D721Med (cell line): ENCODE measurements around the gene SEMA3C.

ENCODE experiments used
- DNase-seq: peaks from one replicate; pipeline ENCODE4 v3.0.0; 2011; ENCODE audit warnings: low spot score; ENCODE audit not compliant: insufficient read length
- FAIRE-seq: peaks from 2 replicates; lab custom pipeline; 2011; peaks lifted over from hg19 to GRCh38; lab: Jason Lieb, UNC
- CTCF ChIP-seq: IDR thresholded peaks from 2 replicates; pipeline ENCODE4 v1.5.1; 2012; ENCODE audit warnings: mild to moderate bottlenecking, control low read depth; ENCODE audit not compliant: insufficient read depth; ENCODE audit errors: missing control alignments

The SEMA3C gene

GRCh38 chr7:80890426-80891258 is 28.2 kb downstream of the SEMA3C start:
- FAIRE-seq (peak; percentile 32), DNase-seq (no peak)
- TF ChIP-seq CTCF = no peak

GRCh38 chr7:80889525-80889924 is 29.3 kb downstream of the SEMA3C start:
- FAIRE-seq (no peak), DNase-seq (no peak)
- no peak for TF ChIP-seq CTCF

- TF ChIP-seq CTCF = no peak
- FAIRE-seq (no peak), DNase-seq (no peak)
Observed at GRCh38 chr7:80885757-80886156, 33.1 kb downstream of the SEMA3C start.

- FAIRE-seq (peak; percentile 67), DNase-seq (no peak)
- TF ChIP-seq CTCF = no peak
Observed at GRCh38 chr7:80884511-80885195, 34.2 kb downstream of the SEMA3C start.

- DNase-seq (no peak), FAIRE-seq (peak; percentile 87)
- no peak for TF ChIP-seq CTCF
Observed at GRCh38 chr7:80883154-80884025, 35.5 kb downstream of the SEMA3C start.

- TF ChIP-seq CTCF = no peak
- no peak for DNase-seq
- FAIRE-seq = no peak
Observed at GRCh38 chr7:80882213-80882801, 36.5 kb downstream of the SEMA3C start.
